ENCODE measurements around the gene TCP10L.
"Not testable (repeated sequence)": the region's sequence is repeated elsewhere in the genome, so short reads cannot be mapped to it uniquely, and the experiment has no call there.

Gene TCP10L, protein sequence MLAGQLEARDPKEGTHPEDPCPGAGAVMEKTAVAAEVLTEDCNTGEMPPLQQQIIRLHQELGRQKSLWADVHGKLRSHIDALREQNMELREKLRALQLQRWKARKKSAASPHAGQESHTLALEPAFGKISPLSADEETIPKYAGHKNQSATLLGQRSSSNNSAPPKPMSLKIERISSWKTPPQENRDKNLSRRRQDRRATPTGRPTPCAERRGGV

DNA sequence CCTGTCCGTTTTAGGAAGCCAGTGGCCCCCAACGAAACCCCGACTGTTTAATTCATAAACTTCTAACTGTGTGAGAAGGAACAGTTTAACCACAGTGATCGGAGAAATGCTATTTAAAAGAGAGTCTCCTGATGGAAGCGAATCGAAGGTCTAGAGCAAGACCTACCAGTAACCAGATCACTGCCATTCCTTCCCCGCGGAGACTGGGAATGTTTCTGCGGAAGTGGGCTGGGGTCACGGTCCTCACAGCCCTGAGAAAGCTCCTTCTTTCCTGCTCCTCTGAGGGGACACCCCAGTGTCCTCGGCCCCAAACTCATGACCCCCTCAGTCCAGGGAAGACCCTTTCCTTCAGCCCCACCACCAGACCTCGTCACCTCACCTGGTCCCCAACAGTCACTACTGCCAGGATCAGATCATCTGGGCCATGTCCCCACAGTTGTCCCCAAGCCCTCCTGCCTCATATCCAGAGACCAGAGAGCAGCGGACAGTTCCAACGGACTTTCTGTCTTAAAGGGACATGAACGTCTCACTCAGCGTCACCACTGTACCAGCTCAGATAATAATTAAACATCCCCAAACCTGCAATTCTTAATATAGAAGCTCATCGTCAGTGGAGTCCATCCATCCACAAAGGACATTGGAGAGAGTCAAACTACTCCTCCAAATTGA lies at the start of gene TCP10L:
TSS of gene TCP10L (minus strand) at position 482 of the 669 bp plus-strand sequence. CDS start 1,219 bp downstream, outside the sequence.
- DNase-seq, result no peak

DNA sequence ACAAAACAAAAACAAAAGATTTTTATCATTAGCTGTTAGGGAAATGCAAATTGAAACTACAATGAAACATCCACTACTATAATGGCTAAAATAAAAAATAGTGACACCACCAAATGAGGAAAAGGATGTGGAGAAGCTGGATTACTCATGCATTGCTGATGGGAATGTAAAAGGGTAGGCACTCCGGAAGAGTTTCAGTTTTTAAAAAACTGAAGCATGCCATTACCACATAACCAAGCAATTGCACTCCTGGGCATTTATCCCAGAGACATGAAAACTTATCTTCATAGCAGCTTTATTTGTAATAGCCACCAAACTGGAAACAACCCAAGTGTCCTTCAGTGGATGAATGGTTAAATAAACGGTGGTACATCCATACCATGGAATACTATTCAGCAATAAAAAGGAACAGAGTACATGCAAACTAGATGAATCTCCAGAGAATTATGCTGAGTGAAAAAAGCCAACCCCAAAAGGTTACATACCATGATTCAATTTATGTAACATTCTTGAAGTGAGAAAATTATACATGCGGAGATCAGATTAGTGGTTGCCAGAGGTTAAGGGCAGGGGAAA lies 41.4 kb upstream of the TCP10L start:
- no peak for DNase-seq

DNA sequence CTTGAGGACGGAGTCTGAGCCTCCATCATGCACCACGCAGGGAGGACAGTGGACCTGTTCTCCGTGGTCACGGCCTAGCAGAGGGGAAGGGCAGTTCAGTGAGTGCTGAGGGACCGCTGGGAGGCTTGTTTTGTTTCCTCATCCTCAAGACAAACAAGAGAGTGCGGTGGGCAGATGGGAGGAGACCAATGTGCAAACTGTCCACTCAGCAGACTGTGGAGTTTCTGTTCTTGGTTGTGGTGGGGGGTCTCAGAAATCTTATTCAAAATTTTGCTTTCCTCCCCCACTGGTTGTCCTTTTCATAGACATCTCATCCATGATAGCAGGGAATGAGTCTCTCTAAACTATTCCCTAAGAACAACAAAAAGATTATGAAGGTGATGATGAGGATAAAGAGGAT lies 32.9 kb upstream of the TCP10L start:
- not testable (repeated sequence) for DNase-seq

DNA sequence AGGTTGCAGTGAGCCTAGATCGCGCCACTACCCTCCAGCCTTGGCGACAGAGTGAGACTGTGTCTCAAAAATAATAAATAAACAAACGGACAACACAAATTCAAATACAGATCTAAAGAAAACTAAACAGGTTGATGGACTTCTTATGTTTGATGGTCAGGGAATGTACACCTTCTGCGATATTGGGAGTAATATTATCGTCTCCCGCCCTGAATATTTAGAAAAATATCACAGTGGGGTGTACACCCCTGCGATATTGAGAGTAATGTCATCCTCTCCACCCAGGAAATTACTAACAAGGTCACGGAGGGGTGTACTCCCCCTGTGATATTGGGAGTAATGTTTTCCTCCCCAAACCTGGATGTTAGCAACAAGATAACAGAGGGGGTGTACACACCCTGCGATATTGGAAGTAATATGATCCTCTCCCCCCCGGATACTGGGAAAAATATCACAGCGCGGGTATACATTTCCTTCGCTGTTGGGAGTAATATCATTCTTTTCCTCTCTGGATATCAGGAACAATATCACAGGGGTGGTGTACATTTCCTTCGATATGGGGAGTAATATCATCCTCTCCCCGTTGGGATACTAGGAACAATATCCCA lies 28.2 kb upstream of the TCP10L start:
- DNase-seq, result no peak

DNA sequence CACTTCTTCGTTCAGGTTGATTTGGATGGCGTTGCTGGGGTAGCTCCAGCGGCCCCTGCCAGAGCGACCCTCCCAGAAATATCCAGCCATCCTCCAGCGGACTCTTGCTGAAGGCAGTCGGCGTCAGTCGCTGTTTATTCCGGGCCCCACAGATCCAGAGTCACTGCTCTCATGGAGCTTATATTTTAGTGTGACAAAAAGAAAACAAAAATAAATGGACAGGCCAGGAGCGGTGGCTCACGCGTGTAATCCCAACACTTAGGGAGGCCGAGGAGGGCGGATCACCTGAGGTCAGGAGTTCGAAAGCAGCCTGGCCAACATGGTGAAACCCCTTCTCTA lies 27.6 kb upstream of the TCP10L start:
- no peak for DNase-seq

DNA sequence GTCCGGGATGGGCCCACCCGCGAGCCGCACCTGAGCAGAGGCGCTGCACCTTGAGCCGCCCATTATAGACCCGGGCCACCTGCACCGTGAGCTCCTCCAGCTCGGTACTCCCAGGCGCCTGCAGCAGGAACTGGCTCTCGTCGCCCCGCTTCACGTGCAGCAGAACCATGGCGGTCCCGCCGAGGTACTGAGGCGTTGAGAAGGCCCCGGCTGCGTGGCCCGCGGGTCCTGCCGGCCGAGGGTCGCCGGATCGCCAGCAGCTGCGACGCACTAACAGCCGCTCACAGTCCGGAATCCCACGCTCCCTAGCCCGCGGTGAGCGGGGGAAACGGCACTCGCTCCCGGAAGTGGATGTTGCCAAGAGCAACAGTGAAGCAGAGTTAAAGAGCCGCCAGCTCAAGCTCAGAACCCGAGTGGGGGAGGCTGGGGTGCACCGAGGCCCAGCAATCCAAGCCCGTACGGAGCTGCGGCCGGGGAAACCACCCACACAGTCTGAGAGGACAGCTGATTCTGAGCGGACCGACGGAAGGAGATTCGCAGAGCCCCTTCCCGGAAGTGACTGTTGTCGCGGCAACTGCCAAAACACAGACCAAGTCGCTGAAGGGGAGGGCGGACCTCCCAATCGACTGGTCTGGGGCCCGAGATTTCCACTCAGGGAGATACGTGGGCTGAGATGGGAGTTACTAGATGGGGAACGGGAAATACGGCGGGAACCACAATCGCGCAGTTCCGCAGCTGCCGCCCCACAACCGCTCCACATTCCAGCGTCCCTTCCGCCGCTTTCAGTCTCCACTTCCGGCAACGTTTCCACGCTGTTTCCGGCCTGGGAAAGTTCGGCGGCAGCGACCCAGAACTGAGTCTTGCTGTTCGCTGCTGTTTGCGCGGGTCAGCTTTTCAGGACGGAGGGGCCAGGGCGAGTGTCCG lies 27.0 kb upstream of the TCP10L start, which contains the start of gene CFAP298:
TSS of gene CFAP298 (minus strand) at position 303 of the 924 bp plus-strand sequence. CDS start at position 169, 134 bp downstream.
- peak; percentile 94 for DNase-seq

DNA sequence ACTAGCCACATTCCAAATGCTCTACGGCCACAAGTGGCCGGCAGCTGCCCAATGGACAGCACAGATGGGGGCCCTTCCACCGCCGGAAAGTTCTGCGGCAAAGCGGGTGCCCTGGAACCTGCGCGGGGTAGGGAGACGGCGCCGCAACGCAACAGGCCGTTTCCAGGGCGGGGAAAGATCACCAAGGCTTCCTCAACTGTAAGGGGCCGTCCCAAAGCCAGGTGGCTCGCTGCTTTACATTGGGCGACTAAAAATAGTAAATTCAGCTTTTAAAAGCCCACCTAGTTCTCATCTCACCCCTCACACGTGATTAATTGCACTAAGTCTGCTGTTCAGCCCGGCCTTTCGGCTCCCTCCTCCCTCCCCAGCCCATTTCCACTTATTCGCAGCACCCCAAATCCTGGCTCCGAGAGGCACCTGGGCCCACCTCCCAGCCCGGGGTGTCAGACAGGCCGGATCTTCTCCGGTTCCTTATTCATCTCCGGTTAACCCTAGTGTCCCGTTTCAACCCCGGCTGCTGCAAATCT lies 26.2 kb upstream of the TCP10L start:
- DNase-seq, result no peak

DNA sequence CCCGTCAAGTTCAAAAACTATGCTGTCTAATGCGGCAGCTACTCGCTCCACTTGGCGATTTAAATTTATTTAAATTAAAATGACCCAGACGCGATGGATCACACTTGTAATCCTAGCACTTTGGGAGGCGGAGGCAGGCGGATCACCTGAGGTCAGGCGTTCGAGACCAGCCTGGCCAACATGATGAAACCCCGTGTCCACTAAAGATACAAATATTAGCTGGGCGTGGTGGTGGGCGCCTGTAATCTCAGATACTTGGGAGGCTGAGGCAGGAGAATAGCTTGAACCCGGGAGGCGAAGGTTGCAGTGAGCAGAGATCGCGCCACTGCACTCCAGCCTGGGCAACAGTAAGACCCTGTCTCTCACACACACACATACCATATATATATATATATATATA lies 25.6 kb upstream of the TCP10L start:
- DNase-seq, result not testable (repeated sequence)

DNA sequence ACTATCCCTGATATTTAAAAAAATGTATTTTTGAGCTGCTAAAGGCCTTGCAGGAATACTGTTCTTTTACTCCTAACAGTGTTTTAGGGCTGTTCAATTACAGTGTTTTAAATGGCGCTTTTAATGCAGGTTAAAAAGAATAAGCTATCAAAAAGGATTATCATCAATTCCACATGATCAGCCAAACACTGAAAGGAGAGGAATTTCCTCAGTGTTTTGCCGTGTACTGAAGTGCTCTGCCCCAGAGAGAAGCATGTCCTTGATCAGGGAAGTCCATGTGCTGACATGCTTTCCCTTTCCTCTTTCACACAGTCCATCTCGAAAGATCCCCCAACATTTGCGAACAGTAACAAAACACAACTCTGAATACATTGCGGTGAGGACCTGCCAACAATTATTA lies 23.5 kb upstream of the TCP10L start:
- no peak for DNase-seq

DNA sequence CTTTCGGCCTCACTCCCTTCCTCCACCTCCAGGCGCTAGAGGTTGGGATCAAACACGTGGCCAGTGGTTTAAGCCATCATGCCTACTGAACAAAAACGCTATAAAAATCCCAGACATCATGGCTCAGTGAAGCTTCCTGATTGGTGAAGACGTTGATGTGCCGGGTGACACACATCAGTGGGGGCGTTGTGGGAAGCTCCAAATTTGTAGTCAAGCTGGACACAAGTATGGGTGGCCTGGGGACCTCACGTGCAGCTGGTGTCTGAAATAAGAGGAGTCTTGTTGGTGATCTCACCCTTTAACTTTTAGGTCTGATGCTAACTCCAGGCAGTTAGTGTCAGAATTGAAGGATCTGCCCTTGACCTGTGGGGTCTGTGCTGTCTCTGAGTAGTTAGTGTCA lies 20.1 kb upstream of the TCP10L start:
- peak; percentile 76 for DNase-seq

DNA sequence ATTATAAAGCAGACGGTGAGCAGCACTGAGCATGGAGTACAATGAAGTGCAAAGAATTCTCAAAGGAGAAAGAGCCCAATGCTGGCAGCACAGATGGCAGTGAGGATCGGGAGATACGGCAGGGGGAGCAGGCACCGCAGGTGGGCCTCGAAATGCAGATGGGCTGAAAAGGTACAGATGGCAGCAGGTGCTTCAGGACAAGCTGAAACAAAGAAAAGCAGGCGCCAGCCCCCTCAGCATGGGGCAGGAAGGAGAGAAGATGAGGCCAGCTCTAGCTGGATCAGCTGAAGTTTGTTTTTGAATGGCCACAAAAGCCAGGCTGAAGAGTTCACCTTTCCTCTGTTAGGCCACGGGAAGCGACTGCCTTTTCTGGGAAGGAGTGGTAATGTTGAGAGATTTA lies 19.1 kb upstream of the TCP10L start:
- DNase-seq, result peak; percentile 62

DNA sequence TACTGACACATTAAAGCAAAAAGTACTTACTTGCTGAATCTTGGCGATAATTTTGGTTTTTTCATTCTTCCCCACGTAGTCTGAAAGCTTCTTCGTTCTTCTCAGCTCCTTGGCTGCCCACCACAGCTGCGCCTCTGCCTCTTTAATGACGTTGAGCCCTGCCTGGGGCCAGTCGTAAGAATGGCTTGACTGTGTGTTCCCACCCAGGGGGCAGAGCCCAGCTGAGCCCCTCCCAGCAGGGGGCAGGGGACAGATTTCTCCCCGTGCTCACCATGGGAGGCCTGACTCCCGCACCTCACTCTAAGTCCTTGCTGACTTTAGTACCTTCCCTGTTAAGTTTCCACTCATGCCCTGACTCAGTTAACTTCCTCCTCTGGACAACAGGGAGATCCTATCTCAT lies 17.8 kb upstream of the TCP10L start:
- DNase-seq, result no peak

DNA sequence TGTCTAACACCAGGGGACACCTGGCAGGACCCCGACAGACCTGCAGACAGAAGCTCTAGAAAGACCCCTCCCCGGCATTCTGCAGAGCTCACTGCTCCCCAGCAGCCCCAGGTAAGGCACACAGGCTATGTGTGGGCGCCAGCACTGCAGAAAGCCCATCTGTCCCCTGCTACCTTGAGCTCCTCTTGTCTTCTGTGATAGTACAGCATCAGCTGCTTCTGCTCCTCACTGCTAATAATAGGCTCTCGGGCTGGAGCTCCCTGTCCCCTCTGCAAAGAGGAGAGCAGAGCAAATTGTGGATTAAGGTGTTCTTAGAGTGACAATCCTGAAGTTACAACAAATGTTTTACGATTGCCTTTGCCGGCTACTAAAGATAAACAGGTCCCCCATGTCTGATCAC lies 16.8 kb upstream of the TCP10L start:
- DNase-seq, result no peak

DNA sequence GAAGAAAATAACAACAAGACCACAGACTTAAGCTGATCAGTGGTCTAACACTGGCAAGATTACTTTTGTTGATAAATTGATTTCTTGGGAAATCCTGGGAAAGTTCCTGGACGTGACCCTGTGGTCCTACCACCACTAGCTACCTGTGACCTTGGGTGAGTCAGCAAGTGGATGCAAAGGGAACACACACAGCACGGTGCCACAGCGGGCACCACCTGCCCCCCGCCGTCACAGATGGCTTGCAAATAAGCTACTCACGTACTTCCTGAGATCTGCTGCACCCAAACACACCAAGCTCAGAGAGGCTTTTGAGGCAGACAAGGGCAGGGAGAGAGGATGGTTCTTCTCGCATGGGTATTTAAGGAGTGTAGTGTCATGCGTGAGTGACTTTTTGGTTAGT lies 14.2 kb upstream of the TCP10L start:
- no peak for DNase-seq

DNA sequence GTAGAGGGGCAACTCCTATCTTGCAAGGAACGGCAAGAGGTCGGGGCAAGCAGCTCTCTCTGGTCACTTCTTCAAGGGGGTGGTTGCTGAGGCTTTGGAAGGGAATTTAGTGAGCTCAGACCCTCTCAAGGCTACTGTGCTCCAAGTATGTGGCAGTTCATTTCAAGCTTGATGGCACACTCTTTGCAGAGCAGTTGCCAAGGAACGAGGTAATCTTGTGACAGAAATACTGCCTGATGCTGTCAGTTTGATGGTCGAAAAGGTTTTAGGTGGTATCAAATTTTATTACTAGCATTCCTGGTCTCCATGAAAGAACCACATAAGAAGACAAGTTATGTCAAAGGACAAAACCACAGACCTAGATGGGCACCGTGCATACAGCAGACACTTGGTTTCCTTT lies 13.8 kb upstream of the TCP10L start:
- no peak for DNase-seq

DNA sequence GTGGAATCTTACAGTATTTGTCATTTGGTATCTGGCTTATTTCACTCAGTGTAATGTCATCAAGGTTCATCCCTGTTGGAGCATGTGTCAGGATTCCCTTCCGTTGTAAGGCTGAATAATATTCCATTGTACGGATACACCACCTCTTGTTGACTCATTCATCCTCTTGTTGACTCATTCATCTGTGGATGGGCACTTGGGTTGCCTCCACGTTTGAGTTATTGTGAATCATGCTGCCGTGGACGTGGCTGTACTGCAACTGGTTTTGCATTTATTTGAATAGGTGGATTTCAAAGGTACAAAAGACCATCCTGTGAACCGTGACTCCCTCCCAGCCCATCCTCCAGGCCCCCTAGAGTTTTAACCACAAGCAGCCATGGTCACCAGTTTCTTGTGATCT lies 11.9 kb upstream of the TCP10L start:
- DNase-seq, result no peak

DNA sequence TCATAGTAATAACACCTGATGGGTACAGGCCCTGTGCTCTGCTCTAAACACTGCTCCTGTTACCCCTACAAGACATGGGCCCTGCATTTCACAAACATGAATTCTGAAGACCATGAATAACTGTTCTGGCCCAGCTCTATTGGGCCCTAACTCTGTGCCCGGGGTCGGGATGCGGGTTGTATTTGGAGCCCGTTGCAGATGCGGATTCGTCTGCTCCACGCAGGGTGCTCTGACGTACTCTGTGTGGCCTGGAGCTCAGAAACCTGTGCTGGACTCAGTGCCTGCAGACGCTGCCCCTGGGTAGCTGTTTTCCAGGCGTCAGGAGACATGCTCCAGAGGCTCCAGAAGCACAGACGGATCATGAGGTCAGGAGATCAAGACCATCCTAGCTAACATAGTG lies 10.1 kb upstream of the TCP10L start:
- no peak for DNase-seq

DNA sequence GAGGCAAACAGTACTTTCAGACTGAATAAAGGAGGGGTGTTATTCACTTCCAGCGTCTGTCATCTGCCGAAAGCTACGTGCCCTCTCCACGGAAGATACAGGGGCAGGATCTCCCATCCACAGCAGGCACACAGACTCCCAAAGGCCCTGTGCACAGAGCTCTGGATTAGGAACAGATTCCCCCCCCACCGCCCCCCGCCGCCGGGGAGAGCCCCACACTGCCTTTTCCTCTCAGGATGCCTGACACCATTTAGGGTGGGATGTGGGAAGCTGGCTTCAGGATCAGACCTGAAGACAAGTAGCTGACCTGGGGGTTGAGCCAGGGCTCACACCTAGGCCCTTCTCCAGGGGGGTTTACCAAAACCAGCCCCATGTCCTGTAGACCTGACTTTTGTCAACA lies 8.4 kb upstream of the TCP10L start:
- DNase-seq, result no peak

DNA sequence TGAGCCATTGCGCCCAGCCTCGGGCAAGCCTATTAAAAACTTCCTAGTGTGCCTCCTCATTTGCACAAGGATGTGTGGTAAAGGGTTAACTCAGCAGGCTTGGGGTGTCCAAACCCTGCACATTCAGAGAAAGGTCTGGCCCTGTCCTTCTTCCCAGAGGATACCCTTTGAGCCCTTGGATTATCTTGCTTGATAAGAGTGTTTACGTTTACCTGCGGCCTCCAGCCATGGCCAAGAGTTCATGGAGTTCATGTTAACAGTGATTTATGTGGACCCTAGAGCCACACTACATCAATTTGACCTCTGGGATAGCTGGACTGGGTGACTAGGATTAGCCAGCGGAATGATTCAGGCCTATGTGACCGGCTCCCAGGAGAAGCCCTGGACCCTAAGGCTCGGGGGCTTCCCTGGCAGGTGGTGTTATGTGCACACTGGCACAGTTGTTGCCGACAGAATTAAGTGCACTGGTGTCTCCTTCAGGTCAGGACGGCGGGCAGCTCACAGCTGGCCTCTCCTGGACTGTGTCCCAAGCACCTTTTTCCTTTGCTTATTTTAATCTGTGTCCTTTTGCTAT lies 7.7 kb upstream of the TCP10L start:
- DNase-seq, result no peak

DNA sequence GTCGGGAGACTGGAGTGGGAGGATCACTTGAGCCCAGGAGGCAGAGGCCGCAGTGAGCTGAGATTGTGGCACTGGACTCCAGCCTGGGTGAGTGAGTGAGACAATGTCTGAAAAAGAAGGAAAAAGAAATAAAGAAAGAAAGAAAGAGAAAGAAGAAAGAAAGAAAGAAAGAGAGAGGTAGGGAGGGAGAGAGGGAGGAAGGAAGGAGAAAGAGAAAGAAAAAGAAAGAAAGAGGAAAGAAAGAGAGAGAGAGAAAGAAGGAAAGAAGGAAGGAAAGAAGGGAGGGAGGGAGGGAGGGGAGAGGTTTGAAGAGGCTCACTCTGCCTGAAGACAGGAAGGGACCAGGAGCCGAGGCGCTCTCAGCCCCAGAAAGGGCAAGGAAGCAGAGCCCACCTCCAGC lies 4.8 kb upstream of the TCP10L start:
- DNase-seq, result no peak

DNA sequence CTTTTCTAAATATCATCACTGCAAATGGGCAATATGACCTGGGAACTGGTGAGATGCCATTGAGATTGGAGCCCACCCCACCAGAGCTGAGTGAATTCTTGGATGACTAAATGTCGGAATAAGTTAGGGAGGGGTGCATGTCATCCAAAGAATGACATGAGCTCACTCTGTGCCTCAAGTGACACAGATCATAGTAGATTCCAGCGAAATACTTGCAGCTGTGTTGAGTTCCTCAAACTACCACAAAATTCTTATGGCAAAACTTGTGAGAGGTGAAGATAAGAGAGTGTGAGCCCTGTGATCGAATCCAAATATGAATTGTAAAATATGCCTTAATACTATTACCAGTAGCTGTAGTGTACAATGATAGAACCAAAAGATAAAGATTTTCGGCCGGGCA lies 2.3 kb upstream of the TCP10L start:
- DNase-seq, result no peak

DNA sequence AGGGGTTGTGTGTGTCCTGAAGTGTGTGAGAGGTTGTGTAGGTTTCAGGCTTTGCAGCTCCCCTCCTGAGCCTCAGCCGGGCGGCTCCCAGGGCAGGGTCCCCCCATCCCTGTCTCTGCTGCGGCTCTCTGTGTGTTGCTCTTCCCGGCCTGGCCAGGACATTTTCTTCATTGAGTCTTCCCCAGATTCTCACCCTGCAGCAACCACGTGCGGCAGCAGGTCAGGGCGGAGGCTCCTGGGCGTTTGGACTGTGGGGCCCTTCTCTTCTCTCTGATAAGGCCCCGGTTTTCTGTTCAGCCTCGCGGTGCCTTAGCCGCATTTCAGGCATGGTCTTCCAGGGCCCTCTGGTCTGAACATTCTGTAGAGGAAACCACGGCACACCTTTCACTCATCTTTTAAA lies 1.8 kb upstream of the TCP10L start:
- no peak for DNase-seq
